ENCODE results near the gene CRISPLD2.

Gene CRISPLD2

GRCh38 chr16:84948851-84949610 lies 129.2 kb downstream of the CRISPLD2 start:
- DNase-seq (ENCODE audit: extremely low read depth, low read depth): no peak
- no peak for TF ChIP-seq CTCF (IDR thresholded peaks at IDR 0.05; ENCODE audit: low read depth, low read length, missing control alignments)
- H3K4me3 ChIP-seq (replicated peaks; ENCODE audit: low read depth, low read length): no peak overlapping the region

GRCh38 chr16:84949772-84950436 lies 130.1 kb downstream of the CRISPLD2 start:
- no peak for DNase-seq (ENCODE audit: extremely low read depth, low read depth)
- H3K4me3 ChIP-seq (replicated peaks; ENCODE audit: low read depth, low read length): no peak overlapping the region
- no peak for TF ChIP-seq CTCF (IDR thresholded peaks at IDR 0.05; ENCODE audit: low read depth, low read length, missing control alignments)

GRCh38 chr16:84950906-84951305 lies 131.1 kb downstream of the CRISPLD2 start:
- H3K4me3 ChIP-seq (replicated peaks; ENCODE audit: low read depth, low read length): no peak overlapping the region
- peak; percentile 48 for TF ChIP-seq CTCF (IDR thresholded peaks at IDR 0.05; ENCODE audit: low read depth, low read length, missing control alignments)
- no peak for DNase-seq (ENCODE audit: extremely low read depth, low read depth)

- peak; percentile 67 for DNase-seq (ENCODE audit: extremely low read depth, low read depth)
- peak; percentile 87 for TF ChIP-seq CTCF (IDR thresholded peaks at IDR 0.05; ENCODE audit: low read depth, low read length, missing control alignments)
- H3K4me3 ChIP-seq (replicated peaks; ENCODE audit: low read depth, low read length): no peak overlapping the region
These were observed 132.8 kb downstream of the CRISPLD2 start for GRCh38 chr16:84952335-84953189.

GRCh38 chr16:84953190-84953746 lies 133.5 kb downstream of the CRISPLD2 start:
- no peak for DNase-seq (ENCODE audit: extremely low read depth, low read depth)
- no peak for TF ChIP-seq CTCF (IDR thresholded peaks at IDR 0.05; ENCODE audit: low read depth, low read length, missing control alignments)

GRCh38 chr16:84955427-84955826 lies 135.6 kb downstream of the CRISPLD2 start:
- TF ChIP-seq CTCF (IDR thresholded peaks at IDR 0.05; ENCODE audit: low read depth, low read length, missing control alignments): no peak
- DNase-seq (ENCODE audit: extremely low read depth, low read depth): no peak
- no peak overlapping the region for H3K4me3 ChIP-seq (replicated peaks; ENCODE audit: low read depth, low read length)

More at GRCh38 chr16:84953190-84953746, 133.5 kb downstream of the CRISPLD2 start:
- no peak overlapping the region for H3K4me3 ChIP-seq (replicated peaks; ENCODE audit: low read depth, low read length)
